GM19468 (cell line): ENCODE data around the gene LGI2.
"Not testable (repeated sequence)": the region's sequence is repeated elsewhere in the genome, so short reads cannot be mapped to it uniquely, and the experiment has no call there.

Experiments
- ATAC-seq: cut with Tn5 transposase; IDR thresholded peaks from one replicate; pipeline ENCODE4 v1.9.1; 2021; ENCODE audit warnings: mild to moderate bottlenecking, moderate library complexity, moderate number of reproducible peaks; ENCODE audit not compliant: unreplicated experiment; ENCODE audit errors: extremely low read depth

Gene LGI2

GRCh38 chr4:25051534-25051933 is 20.8 kb upstream of the LGI2 start:
- no peak for ATAC-seq

DNA sequence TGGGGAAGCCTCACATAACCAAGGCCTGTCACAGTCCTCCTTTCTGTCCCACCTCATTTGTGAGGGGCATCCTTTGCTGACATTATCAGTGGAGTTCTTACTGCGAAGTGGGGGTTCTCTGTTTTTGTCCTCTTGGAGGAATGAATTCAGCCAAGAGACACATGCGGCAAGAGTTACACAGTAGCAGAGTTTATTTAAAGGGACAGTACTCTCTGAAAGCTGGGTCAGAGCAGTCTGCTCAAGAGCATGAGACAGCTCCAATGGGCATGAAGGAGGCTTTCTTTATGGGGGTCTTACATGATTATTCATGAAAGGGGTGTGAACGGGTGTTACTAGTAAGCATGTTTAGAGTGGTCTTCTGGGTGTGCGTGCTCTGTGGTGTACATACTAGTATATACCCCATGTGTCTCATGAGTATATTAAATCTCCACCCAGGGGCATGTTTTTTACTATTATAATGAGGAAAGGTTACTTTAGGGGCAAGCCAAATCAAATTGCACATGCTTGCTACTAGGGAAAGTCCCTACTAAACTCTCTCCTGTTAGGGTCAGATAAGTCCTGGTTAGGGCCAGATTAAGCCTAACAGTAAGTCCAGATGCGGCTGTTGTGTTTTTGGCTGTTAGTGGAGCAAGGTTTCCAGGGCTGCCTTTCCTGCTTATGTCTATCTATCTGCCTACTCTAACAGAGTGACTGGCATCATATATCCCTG is 19.8 kb upstream of the LGI2 start:
- ATAC-seq: no peak

GRCh38 chr4:25043548-25043947 is 12.8 kb upstream of the LGI2 start:
- ATAC-seq: no peak

DNA sequence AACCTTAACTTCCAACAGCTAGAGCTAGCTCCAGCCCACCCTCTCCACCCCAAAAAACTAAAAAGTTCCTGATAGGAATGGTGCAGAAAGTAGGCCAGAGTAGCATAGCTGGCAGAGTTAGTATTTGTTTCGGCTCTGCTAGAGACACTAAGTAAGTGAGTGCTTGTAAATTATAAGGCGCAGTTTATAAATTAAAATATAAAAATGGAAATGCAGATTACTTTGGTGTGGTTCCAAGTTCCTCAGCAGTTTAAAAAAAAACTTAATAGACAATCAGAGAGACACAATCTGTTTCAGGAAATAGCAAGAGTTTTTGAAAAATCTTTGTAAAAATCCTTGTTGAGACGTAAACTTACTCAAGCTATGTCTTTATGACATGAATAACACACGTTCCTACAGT is 2.8 kb upstream of the LGI2 start:
- ATAC-seq: no peak

- ATAC-seq: no peak
These were observed 1.4 kb upstream of the LGI2 start for GRCh38 chr4:25032126-25032525.

GRCh38 chr4:25031077-25031621 is 403 bp upstream of the LGI2 start:
- ATAC-seq: no peak

DNA sequence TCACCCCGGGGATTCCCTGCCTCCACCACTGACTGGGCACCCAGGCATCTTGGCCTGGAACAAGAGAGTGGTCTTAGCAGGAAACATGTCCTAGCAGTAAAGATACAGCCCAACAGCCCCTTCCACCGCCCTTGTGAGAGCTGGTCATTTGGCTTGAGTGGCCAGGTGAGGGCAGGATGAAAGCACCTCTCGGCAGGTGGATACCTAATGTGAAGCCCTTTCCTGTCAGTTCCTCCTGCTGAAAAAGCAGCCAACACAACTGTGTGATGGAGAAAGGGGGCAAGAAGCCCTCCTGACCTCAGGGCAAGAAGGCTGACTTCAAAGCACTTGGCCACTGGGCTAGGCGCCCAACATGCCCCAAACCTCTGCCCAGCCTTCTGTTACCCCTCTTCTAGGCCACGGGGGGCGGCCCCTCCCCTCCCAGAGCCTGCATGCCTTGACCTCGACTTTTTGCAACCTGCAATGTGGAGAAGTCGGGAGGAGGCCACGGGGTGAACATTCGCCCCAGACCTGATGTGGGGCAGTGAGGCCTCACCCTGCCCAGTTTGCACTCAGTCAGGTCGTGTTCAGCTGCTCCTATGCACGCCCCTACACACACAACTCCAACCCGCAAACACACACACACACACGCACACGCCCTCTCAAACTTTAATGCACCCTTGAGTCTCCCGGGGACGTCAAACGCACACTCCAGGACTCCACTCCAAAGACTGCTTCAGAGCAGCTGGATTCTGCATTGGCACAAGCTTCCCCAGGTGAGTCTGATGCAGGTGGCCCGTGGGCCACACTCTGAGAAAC is 1.1 kb downstream of the LGI2 start:
- no peak for ATAC-seq

DNA sequence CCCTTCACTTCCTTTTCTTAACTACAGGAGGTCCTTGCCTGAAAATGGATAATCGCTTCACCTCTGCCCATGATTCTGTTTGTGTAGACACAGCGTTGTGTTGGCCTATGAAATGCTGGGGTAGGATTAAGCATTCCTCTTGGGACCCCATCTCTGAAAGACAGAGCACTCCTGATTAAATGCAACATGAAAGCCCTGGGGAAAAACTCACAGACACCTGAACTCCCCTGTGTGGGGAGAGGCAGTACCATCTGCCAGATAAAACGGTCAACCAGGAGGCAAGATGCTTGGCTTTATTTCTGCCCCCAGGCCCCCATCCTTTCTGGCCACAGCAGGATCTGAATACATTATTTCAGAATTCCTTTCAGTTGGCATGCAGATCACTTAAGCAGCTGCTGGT is 1.9 kb downstream of the LGI2 start:
- no peak for ATAC-seq

DNA sequence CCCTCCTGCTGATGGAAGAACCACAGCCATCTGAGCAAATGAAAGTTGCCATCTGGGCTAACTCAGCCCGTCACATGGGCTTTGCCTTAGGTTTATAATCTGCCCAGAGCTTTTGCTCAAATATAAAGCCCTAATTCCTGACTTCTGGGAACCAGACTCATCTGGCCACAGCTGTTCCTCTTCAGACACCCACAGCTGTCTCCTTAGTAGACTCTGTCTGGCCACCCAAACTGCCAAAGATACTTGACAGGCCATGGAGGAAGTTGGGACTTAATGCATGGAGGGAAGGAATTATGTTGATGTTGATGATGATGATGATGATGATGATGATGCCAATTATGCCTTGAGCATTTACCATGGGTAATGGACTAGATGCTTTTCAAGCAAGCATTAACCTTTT is 8.0 kb downstream of the LGI2 start:
- ATAC-seq: no peak

DNA sequence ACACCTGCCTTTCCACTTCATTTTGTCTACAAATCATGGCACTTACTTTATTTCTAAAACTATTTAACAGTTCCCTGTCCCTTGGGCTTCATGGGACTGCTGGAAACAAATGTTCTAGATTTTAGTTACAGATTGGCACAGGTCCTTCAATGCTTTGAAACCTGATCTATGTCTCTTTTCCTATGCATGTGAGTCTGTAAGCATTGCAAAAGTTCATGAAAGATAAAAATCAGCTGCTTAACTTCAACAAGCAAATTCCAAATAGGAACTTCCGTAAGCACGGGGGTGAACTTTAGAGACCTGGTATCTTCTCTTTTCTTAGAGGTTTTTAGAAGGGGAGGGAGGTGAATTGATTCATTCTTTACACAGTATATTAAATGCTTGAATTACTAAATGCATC is 9.5 kb downstream of the LGI2 start:
- no peak for ATAC-seq

DNA sequence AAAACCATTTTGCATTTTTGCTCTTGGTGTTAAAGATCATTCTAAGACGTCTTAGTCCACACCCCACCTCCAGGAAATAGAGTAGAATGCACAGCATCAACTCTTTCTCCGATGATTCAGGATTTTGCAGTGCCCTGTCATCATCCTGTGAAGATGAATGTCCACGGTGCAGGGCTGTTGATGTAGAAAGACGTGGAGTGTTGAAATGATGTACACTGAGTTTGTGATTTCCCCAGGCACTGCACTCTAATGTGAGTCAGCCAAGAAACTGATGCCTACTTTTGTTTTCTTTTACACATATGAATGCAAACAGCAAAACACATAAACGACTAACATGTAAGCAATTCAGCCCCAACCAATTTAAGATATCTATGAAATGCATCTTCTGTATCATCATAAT is 10.5 kb downstream of the LGI2 start:
- no peak for ATAC-seq

- ATAC-seq: no peak
These were observed 11.2 kb downstream of the LGI2 start for GRCh38 chr4:25019501-25019900.

- ATAC-seq: no peak
These were observed 15.7 kb downstream of the LGI2 start for GRCh38 chr4:25015012-25015411.

DNA sequence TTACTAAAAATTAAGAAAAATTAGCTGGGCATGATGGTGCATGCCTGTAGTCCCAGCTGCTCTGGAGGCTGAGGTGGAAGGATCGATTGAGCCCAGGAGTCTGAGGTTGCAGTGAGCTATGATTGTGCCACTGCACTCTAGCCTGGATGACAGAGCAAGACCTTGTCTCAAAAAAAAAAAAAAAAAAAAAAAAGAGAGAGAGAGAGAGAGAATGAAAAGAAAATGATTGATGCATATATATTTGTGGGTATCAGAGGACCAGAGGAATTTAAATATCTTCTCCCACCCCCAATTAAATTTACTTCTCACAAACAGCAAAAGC is 16.1 kb downstream of the LGI2 start:
- not testable (repeated sequence) for ATAC-seq

- no peak for ATAC-seq
These were observed 16.7 kb downstream of the LGI2 start for GRCh38 chr4:25013756-25014661.

DNA sequence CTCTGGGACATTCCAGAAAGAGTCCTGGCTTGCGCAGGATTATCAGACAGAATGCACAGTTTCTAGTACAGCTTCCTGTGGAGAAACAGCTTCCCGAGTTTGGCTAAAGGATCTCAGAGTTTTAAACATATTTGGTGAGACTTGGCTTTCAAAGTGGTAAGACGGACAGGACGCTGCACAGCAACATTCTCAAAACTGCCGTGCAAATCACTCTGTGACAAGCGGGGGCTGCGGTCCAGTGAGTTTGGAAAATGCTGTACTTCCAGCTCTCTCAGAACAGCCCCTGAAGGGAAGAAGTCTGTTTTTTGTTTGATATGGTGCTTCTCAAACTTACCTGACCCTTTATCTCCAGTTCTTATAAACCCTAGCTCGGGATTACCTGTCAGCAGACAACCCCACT is 18.1 kb downstream of the LGI2 start:
- no peak for ATAC-seq

DNA sequence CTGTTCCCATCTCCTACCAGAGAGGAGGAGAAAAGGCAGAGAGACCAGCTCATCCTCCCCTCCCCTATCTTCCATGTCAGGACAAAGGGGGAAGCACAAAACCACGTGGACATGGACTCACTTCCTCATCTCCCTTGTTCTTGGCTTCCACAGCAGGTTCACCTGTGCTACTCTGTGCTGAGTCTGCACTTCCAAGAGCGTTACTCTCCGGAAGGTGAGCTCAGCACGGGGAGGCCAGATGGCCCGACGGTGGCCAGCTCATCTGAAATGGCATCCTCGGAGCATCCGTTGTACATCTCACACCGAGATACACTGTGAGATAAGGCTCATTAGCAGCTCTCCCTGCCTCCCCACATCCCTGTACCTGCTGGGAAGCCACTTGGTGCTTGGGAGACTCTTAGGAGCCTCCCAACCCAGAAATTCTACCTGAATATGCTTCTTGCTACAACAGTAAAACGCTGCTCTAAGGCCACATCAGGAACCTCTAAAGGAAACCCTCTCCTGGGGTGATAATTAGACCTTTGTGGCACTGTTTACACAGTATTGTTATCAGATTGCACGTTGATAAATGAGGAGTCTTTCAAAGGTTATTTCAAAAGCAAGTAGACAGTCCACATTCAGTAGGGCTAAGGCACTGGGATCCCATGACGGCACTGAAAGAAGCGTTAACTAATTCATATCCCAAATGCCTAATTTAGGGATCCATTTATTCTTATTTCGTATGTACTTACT is 19.4 kb downstream of the LGI2 start:
- ATAC-seq: no peak

- ATAC-seq: no peak
These were observed 23.1 kb downstream of the LGI2 start for GRCh38 chr4:25007598-25007997.

- no peak for ATAC-seq
These were observed 28.1 kb downstream of the LGI2 start for GRCh38 chr4:25002681-25003080.

- ATAC-seq: no peak
These were observed 29.2 kb downstream of the LGI2 start for GRCh38 chr4:25001509-25001908.
